HG02798 (cell line): ENCODE results near the gene CADPS2.

Experiments used
- ATAC-seq: cut with Tn5 transposase; IDR thresholded peaks from one replicate; pipeline ENCODE4 v1.9.1; 2021; ENCODE audit warnings: mild to moderate bottlenecking; ENCODE audit not compliant: unreplicated experiment, poor library complexity

The CADPS2 gene

GRCh38 chr7:122790591-122790990 lies 95.7 kb downstream of the CADPS2 start:
- no peak for ATAC-seq

GRCh38 chr7:122790132-122790531 lies 96.1 kb downstream of the CADPS2 start:
- no peak for ATAC-seq

GRCh38 chr7:122789156-122789555 lies 97.1 kb downstream of the CADPS2 start:
- no peak for ATAC-seq

GRCh38 chr7:122770686-122771335 lies 115.4 kb downstream of the CADPS2 start:
- no peak for ATAC-seq

- no peak for ATAC-seq
These were observed 117.4 kb downstream of the CADPS2 start for GRCh38 chr7:122768827-122769226.

- no peak for ATAC-seq
These were observed 118.9 kb downstream of the CADPS2 start for GRCh38 chr7:122767339-122767738.

GRCh38 chr7:122766593-122766992 lies 119.7 kb downstream of the CADPS2 start:
- no peak for ATAC-seq

- no peak for ATAC-seq
These were observed 121.4 kb downstream of the CADPS2 start for GRCh38 chr7:122764902-122765301.

GRCh38 chr7:122764020-122764419 lies 122.2 kb downstream of the CADPS2 start:
- no peak for ATAC-seq

- ATAC-seq: no peak
These were observed 124.2 kb downstream of the CADPS2 start for GRCh38 chr7:122762071-122762470.

GRCh38 chr7:122758501-122758900 lies 127.8 kb downstream of the CADPS2 start:
- no peak for ATAC-seq

- no peak for ATAC-seq
These were observed 129.4 kb downstream of the CADPS2 start for GRCh38 chr7:122756860-122757259.

GRCh38 chr7:122755696-122756095 lies 130.6 kb downstream of the CADPS2 start:
- ATAC-seq: no peak

- ATAC-seq: no peak
These were observed 133.7 kb downstream of the CADPS2 start for GRCh38 chr7:122752583-122752982.

GRCh38 chr7:122750389-122750788 lies 135.9 kb downstream of the CADPS2 start:
- ATAC-seq: no peak

- no peak for ATAC-seq
These were observed 138.1 kb downstream of the CADPS2 start for GRCh38 chr7:122748195-122748594.

GRCh38 chr7:122746948-122747347 lies 139.3 kb downstream of the CADPS2 start:
- ATAC-seq: no peak

- ATAC-seq: no peak
These were observed 143.0 kb downstream of the CADPS2 start for GRCh38 chr7:122743211-122743610.

- ATAC-seq: no peak
These were observed 147.3 kb downstream of the CADPS2 start for GRCh38 chr7:122738947-122739346.

GRCh38 chr7:122736183-122736582 lies 150.1 kb downstream of the CADPS2 start:
- no peak for ATAC-seq

- no peak for ATAC-seq
These were observed 158.5 kb downstream of the CADPS2 start for GRCh38 chr7:122727759-122728158.

- ATAC-seq: no peak
These were observed 158.9 kb downstream of the CADPS2 start for GRCh38 chr7:122727354-122727753.

GRCh38 chr7:122726881-122727280 lies 159.4 kb downstream of the CADPS2 start:
- ATAC-seq: no peak
